Vagina (tissue), 2 donors: Measurements from ENCODE around the gene ADAM11.

Source experiments
- CTCF ChIP-seq, 3 experiments: fragments of 450-650 bp in 2 of 3; fragments of 200-600 bp in 1 of 3; sonication (generic) in 1 of 3; IDR thresholded peaks; one replicate each; pipeline ENCODE4 v1.5.1; 2017 to 2019; ENCODE audit warnings: antibody characterized with exemption in 3 of 3, mild to moderate bottlenecking in 2 of 3, moderate library complexity in 2 of 3
- POLR2A ChIP-seq, 2 donors: fragments of 450-650 bp; IDR thresholded peaks; one replicate each; pipeline ENCODE4 v1.6.1; 2017; ENCODE audit warnings: antibody characterized with exemption in 2 of 2, mild to moderate bottlenecking in 2 of 2, moderate library complexity in 2 of 2

GRCh38 chr17:44758414-44759085 lies at the start of gene ADAM11:
- TF ChIP-seq CTCF (IDR thresholded peaks at IDR 0.05) = no peak
- no peak for TF ChIP-seq POLR2A (IDR thresholded peaks at IDR 0.05)
